ENCODE data around the gene C16orf96.
"Not testable (repeated sequence)": the region's sequence is repeated elsewhere in the genome, so short reads cannot be mapped to it uniquely, and the experiment has no call there.

Gene C16orf96

DNA sequence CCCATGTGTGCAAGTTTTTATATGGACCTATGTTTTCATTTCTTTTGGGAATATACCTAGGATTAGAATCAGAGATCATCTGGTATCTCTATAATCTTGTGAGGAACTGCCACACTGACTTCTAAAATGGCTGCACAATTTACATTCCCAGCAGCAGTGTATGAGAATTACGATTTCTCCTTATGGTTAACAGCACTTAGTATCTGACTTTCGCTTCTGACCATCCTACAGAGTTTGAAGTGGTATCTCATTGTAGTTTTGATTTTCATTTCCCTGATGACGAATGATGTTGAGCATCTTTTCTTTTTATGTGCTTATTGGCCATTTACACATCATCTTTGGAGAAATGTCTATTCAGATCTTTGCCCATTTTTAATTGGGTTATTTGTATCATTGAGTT, 10.0 kb downstream of the C16orf96 start:
- DNase-seq: no peak

DNA sequence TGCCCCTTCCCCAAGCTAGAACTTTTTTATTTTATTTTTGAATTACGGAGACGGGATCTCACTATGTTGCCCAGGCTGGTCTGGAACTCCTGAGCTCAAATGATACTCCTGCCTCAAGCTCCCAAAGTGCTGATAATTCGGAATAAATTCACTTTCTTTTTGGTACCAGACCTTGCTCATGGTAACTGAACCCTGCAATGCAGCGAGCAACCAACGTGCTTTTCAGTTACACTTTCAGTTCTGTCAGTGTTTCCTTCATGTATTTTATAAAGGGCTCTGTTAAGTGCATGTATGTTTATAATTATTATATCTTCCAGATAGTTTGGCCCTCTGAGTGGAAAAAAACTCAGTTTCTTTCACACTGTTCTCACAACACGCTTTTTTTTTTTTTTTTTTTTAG, 13.9 kb downstream of the C16orf96 start:
- DNase-seq: no peak

GRCh38 chr16:4570688-4571321, 14.7 kb downstream of the C16orf96 start:
- DNase-seq: no peak

- no peak for DNase-seq
Measured at GRCh38 chr16:4572715-4573114, 16.6 kb downstream of the C16orf96 start.

GRCh38 chr16:4573926-4574325, 17.8 kb downstream of the C16orf96 start:
- not testable (repeated sequence) for DNase-seq

- no peak for DNase-seq
Measured at GRCh38 chr16:4574919-4575705, 19.0 kb downstream of the C16orf96 start.

DNA sequence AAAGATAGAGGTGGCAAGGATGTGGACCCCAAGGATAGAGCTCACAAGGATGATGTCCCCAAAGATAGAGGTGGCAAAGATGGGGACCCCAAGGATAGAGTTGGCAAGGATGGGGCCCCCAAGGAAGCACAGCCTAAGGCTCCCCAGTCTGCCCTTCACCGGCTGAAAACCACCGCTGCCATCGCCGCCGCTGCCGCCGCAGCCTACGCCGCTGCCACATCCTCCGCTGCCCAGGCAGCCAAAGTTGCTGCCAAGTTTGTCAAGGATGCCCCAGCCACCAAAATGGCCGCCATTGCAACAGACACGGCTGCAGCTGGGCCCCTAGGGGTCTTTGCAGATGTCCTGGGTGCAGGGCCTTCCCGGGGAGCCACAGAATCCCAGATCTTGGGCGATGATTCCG, 19.9 kb downstream of the C16orf96 start:
- DNase-seq: no peak

GRCh38 chr16:4578961-4579530, 22.9 kb downstream of the C16orf96 start:
- DNase-seq: no peak

- no peak for DNase-seq
Measured at GRCh38 chr16:4580250-4580649, 24.1 kb downstream of the C16orf96 start.

GRCh38 chr16:4583906-4584305, 27.8 kb downstream of the C16orf96 start:
- DNase-seq: no peak

GRCh38 chr16:4586291-4586690, 30.2 kb downstream of the C16orf96 start:
- DNase-seq: no peak

DNA sequence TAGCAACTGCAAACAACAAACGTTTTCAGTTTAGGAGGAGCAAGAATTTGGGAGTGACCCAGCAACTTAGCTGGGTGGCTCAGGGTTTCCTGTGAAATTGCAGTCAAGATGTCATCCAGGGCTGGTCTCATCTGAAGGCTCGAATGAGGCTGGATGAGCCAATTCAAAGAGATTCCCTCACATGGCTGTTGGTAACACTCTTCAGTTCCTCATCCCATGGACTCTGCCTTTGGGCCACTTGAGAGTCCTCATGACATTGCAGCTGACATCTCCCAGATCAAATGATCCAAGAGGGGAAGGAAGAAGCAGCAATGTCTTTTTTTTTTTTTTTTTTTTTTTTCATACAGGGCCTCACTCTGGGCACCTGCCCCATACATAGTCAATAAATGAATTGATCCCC, 32.2 kb downstream of the C16orf96 start:
- no peak for DNase-seq

DNA sequence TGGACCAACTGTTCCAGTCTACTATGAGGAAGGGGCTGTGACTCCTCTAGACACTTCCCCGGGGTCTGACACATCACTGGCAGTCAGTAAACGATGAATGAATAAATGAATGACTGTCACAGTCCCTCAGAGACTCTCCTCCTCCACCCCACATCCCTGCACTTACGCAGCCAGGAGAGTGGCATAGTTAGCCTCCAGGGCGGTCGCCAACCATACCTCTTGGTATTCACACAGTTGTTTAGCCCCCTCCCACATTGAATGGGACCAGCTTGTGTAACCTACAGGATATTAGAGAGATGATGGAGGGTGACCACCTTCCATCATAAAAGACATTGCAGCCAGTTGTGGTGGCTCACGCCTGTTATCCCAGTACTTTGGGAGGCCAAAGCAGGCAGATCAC, 32.8 kb downstream of the C16orf96 start:
- DNase-seq: no peak

DNA sequence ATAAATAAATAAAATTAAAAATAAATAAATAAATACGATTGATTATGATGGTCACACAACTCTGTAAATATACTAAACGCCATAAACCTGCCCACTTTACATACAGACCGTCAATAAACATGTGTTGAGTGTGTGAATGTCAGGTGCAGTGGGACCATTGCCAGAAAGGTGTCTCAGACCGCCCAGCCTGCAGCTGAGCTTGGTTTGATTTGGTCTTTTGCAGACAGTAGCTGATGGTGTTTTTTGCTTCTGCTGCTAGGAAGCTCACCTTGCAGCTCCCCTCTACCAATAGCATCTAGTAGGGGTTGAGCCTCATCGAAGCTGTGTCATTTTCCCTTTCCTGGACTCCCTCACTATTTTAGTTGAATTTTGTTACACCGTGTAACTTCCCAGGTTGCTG, 35.1 kb downstream of the C16orf96 start:
- no peak for DNase-seq

- no peak for DNase-seq
Measured at GRCh38 chr16:4591706-4592470, 35.7 kb downstream of the C16orf96 start.

GRCh38 chr16:4593086-4593485, 36.9 kb downstream of the C16orf96 start:
- DNase-seq: no peak

DNA sequence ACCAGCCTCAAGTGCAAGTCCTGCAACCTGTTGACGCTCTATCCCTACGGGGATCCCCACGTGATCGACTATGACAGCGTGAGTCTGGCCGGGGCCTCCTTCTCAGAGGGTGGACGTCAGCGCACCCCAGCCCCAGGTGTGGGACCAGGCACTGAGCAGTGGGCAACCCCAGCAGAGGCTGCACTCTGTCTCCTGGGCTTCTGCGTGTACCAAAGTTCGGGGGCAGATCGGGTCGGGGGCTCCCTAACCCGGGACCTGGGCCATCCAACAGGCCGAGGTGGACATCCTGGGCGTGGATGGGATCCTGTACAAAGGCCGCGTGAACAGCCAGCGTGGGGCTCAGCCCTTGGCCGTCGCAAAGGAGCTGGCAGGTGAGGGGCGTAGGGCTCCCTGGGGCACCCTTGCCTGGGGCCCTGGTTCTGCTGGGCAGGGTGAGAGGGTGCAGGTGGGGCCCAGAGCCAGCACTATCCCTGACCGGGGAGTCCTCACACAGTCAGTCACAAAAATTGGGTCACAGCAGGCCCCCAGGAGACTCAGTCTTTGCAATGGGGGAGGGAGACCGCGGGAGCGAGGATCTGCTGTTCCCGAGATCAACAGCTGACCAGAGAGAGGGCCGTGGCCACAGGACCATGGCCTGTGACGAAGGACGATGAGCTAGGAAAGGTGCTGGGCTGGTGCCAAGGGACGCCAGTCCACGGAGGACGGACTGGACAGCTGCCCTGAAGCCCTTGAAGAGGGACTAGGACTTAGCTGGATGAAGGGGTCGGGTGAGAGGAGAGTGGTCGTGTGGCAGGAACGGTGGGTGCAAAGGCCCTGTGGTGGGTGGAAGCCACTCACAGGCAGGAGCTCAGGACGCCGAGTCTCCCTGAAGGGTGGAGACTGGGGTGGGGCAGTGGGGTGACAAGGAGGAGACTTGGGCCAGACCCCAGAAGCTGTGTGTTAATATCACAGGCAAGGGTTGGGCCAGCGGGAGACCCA, 38.6 kb downstream of the C16orf96 start:
- no peak for DNase-seq

GRCh38 chr16:4597174-4597573, 41.0 kb downstream of the C16orf96 start:
- DNase-seq: no peak

DNA sequence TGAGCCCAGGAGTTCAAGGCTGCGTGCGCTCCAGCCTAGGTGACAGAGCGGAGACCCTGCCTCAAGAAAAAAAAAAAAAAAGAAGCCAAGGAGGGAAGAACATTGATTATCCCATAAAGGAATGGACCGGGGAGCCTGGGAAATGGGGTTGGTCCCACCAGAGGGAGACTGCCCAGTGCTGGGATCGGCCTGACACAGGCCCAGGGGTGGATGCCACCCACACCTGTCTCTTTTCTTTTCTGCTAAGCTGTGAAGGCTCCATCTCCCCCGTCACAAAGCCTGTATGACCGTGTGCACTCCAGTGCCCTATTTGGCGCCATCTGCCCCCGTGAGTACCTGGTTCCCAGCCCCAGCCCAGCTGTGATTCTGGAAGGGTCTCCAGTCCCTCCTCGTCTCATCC, 42.9 kb downstream of the C16orf96 start:
- no peak for DNase-seq

DNA sequence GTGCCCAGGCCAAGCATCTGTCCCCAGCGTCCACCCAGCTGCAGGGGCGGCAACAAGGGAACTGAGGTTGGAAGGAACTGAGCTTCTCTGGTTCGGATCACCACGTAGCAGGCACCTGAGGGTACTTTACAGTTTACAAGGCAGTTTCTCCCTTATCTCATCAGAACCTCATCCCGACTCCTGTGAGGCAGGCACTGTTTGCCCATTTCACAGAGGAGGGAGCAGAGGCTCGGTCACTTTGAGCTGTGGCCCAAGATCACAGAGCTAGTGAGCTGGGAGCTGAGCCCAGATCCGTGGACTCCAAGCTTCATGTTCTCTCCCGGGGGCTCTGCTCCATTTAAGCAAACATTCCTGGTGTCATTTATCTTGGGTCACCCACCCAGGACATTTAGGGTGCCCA, 43.4 kb downstream of the C16orf96 start:
- no peak for DNase-seq

DNA sequence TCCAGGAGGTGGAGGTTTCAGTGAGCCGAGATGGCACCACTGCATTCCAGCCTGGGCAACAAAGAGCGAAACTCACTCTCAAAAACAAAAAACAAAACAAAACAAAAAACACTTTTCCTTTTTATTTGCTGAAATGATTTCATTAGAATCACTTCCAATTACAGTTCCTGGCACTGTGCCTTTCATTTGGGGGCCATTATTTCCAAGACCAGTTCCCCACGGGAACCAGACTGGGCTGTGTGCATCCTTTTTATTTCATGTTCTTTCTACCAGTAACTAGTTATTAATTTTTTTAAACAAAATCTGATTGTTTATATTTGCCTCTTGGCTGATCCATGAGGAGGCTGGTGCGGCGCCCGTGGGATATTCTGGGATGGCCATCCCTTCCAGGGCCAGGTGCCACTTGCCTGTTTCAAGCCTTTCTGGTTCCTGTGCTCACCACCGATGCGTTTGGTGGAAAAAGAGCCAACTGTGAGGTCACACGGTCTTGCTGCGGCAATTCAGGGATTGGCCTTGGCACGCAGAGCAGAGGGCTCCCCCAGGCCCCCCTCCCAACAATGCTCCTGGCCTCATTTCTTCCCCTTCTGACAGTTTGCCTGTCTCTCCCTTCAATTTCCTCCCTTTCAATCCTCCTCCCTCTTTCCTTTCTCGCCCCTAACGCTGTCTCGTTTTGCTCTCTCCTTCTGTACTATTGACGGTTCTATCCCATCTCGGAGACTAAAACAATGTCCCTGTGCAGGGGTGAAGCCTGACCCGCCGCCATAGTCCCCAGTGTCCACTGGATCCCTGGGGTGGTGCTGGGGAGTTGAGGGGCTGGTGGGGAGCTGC, 45.1 kb downstream of the C16orf96 start:
- no peak for DNase-seq

Measured in T-helper 9 cell (primary cell).